HCT116 (cell line): ENCODE results near the gene SRSF3. TPM values are rescaled to one million over a fixed set of nuclear protein-coding genes. Genes with fewer than 3 reads are reported as not detected.

Experiments
- ATAC-seq: fragments of 200-7000 bp; cut with Tn5 transposase; 2 replicates; pipeline ENCODE4 v1.9.1; 2020; ENCODE audit warnings: mild to moderate bottlenecking, moderate library complexity
- BruUV-seq: library from RNA; stranded (reverse); fragments of 400-500 nt; replicated peaks from 2 replicates; lab custom pipeline; 2021; lab: Mats Ljungman, UMichigan
- CTCF ChIA-PET: fragments of 300-600 bp; sonication (Branson Sonifier 250); formaldehyde crosslinking; loops from one replicate; lab custom pipeline; 2021; ENCODE audit warnings: antibody characterized with exemption; lab: Charles Lee
- POLR2A ChIA-PET: fragments of 300-600, 350-600 bp; sonication (Branson Sonifier 250); formaldehyde crosslinking; loops from one replicate; lab custom pipeline; 2021; ENCODE audit warnings: antibody characterized with exemption; lab: Charles Lee
- RAD21 ChIA-PET, 2 experiments: fragments of 300-600 bp; sonication (Branson Sonifier 250); formaldehyde crosslinking; loops; one replicate each; lab custom pipeline; 2023; ENCODE audit warnings: low total read pairs in 2 of 2; ENCODE audit not compliant: uncharacterized antibody in 2 of 2, unreplicated experiment in 2 of 2, low non-redundant PET in 1 of 2; lab: Charles Lee
- DNase-seq: peaks from one replicate; pipeline ENCODE4 v3.0.0-alpha.2; 2010; ENCODE audit warnings: low read depth, low spot score
- H2AFZ ChIP-seq: fragments of 200-600 bp; shearing (Covaris generic), sonication (generic); 2 replicates; pipeline ENCODE4 v1.6.1; 2017; ENCODE audit warnings: low read depth, mixed run types, mixed read lengths, antibody characterized with exemption, low read length; ENCODE audit not compliant: poor library complexity, severe bottlenecking
- H3K27ac ChIP-seq: 2 replicates; pipeline ENCODE4 v1.5.1; 2012; ENCODE audit warnings: low read depth, low read length
- H3K27me3 ChIP-seq: fragments of 200-600 bp; sonication (generic); 2 replicates; pipeline ENCODE4 v1.6.1; 2016; ENCODE audit warnings: mixed run types, low read length, mixed read lengths; ENCODE audit not compliant: insufficient read depth
- H3K36me3 ChIP-seq, 2 experiments: fragments of 200-500 bp in 1 of 2; fragments of 200-600 bp in 1 of 2; sonication (Bioruptor generic) in 1 of 2; sonication (generic) in 1 of 2; 2 replicates each; pipeline versions ENCODE4 v1.5.1 to v1.6.1; 2014 to 2016; ENCODE audit warnings: low read length in 2 of 2, inconsistent platforms in 1 of 2, mixed read lengths in 1 of 2, mixed run types in 1 of 2; ENCODE audit not compliant: insufficient read depth in 2 of 2, control insufficient read depth in 1 of 2
- H3K4me1 ChIP-seq, 2 experiments: fragments of 200-600 bp in 1 of 2; sonication (generic) in 1 of 2; 2 replicates each; pipeline versions ENCODE4 v1.5.1 to v1.6.1; 2012 to 2017; ENCODE audit warnings: low read length in 2 of 2, inconsistent platforms in 1 of 2, mild to moderate bottlenecking in 1 of 2, mixed read lengths in 1 of 2, mixed run types in 1 of 2, moderate library complexity in 1 of 2; ENCODE audit not compliant: insufficient read depth in 2 of 2, control insufficient read depth in 1 of 2
- H3K4me2 ChIP-seq: fragments of 200-600 bp; sonication (generic); 2 replicates; pipeline ENCODE4 v1.6.1; 2017; ENCODE audit warnings: mixed run types, low read length, mixed read lengths
- H3K4me3 ChIP-seq, 2 experiments: fragments of 200-600 bp in 1 of 2; sonication (generic) in 1 of 2; replicated peaks in 1 of 2; 2 replicates each; pipeline ENCODE4 v1.5.1; 2011 to 2016; ENCODE audit warnings: low read length in 2 of 2, control low read depth in 1 of 2, low read depth in 1 of 2, mild to moderate bottlenecking in 1 of 2, mixed read lengths in 1 of 2, mixed run types in 1 of 2
- H3K79me2 ChIP-seq: fragments of 200-600 bp; sonication (generic); 2 replicates; pipeline ENCODE4 v1.6.1; 2017; ENCODE audit warnings: mild to moderate bottlenecking, mixed run types, low read length, moderate library complexity, mixed read lengths; ENCODE audit not compliant: insufficient read depth
- H3K9ac ChIP-seq: fragments of 200-600 bp; sonication (generic); 2 replicates; pipeline ENCODE4 v1.6.1; 2016; ENCODE audit warnings: low read length, mixed read lengths
- H3K9me2 ChIP-seq: fragments of 200-600 bp; sonication (generic), shearing (Covaris generic); 2 replicates; pipeline ENCODE4 v1.6.1; 2017; ENCODE audit warnings: mixed run types, mild to moderate bottlenecking, moderate library complexity; ENCODE audit not compliant: insufficient read depth
- H3K9me3 ChIP-seq, 2 experiments: fragments of 200-500 bp in 1 of 2; fragments of 200-600 bp in 1 of 2; sonication (Bioruptor generic) in 1 of 2; sonication (generic) in 1 of 2; 2 replicates each; pipeline ENCODE4 v1.6.1; 2014 to 2017; ENCODE audit warnings: low read length in 2 of 2, mixed read lengths in 2 of 2, inconsistent platforms in 1 of 2, low read depth in 1 of 2, mild to moderate bottlenecking in 1 of 2, mixed run types in 1 of 2, moderate library complexity in 1 of 2; ENCODE audit not compliant: control insufficient read depth in 1 of 2, insufficient read depth in 1 of 2
- H4K20me1 ChIP-seq: fragments of 200-600 bp; sonication (generic), shearing (Covaris generic); 2 replicates; pipeline ENCODE4 v1.6.1; 2017; ENCODE audit warnings: mixed run types, mild to moderate bottlenecking, moderate library complexity; ENCODE audit not compliant: insufficient read depth
- ATF3 ChIP-seq: IDR thresholded peaks from 2 replicates; pipeline ENCODE4 v1.6.1; 2012
- CTCF ChIP-seq, 3 experiments: fragments of 200-600 bp in 1 of 3; sonication (generic) in 1 of 3; IDR thresholded peaks in 2 of 3; conservative IDR thresholded peaks in 1 of 3; 2 replicates each; pipeline ENCODE4 v1.5.1; 2012 to 2017; ENCODE audit warnings: low read depth in 2 of 3, low read length in 2 of 3, antibody characterized with exemption in 1 of 3, borderline replicate concordance in 1 of 3, control low read depth in 1 of 3, mild to moderate bottlenecking in 1 of 3, mixed read lengths in 1 of 3, mixed run types in 1 of 3, moderate library complexity in 1 of 3; ENCODE audit not compliant: insufficient read depth in 1 of 3
- EZH2phosphoT487 ChIP-seq: fragments of 200-600 bp; IDR thresholded peaks from 2 replicates; pipeline ENCODE4 v1.6.1; 2018; ENCODE audit warnings: antibody characterized with exemption, borderline replicate concordance
- FOSL1 ChIP-seq: IDR thresholded peaks from 2 replicates; pipeline ENCODE4 v1.6.1; 2012; ENCODE audit warnings: low read depth
- MAX ChIP-seq: IDR thresholded peaks from 2 replicates; pipeline ENCODE4 v1.6.1; 2012
- POLR2A ChIP-seq: IDR thresholded peaks from 2 replicates; pipeline ENCODE4 v1.7.0; 2011; ENCODE audit warnings: borderline replicate concordance; ENCODE audit not compliant: insufficient read depth, insufficient read length; ENCODE audit errors: extremely low read depth
- POLR2AphosphoS5 ChIP-seq: IDR thresholded peaks from 2 replicates; pipeline ENCODE4 v1.6.1; 2011; ENCODE audit warnings: mild to moderate bottlenecking, low read depth, low read length, moderate library complexity
- REST ChIP-seq: IDR thresholded peaks from 2 replicates; pipeline ENCODE4 v1.6.1; 2012; ENCODE audit warnings: low read depth
- SIN3A ChIP-seq: IDR thresholded peaks from 2 replicates; pipeline ENCODE4 v1.6.1; 2012; ENCODE audit warnings: low read depth
- SP1 ChIP-seq: IDR thresholded peaks from 2 replicates; pipeline ENCODE4 v1.6.1; 2012; ENCODE audit warnings: low read depth
- TCF7L2 ChIP-seq: IDR thresholded peaks from 2 replicates; pipeline ENCODE4 v1.7.0; 2011; ENCODE audit warnings: borderline replicate concordance, inconsistent platforms; ENCODE audit not compliant: insufficient read depth, insufficient read length; ENCODE audit errors: extremely low read depth
- ZFX ChIP-seq: fragments of 450-650 bp; IDR thresholded peaks from 2 replicates; pipeline ENCODE4 v1.6.1; 2017
- ZNF274 ChIP-seq: fragments of 200-500 bp; sonication (Bioruptor generic); IDR thresholded peaks from 2 replicates; pipeline ENCODE4 v1.6.1; 2014; ENCODE audit warnings: mild to moderate bottlenecking, low read depth, low read length, inconsistent platforms
- intact Hi-C: fragments of 100-400 bp; cut with micrococcal nuclease; formaldehyde crosslinking; loops from 2 replicates; pipeline ENCODE4 v1.10.0; 2022
- total RNA-seq: library from RNA; stranded (reverse); gene quantifications from one replicate; pipeline ENCODE4 v1.2.1, GENCODE V29; 2021; ENCODE audit not compliant: unreplicated experiment

The SRSF3 gene
- total RNA-seq, 1 experiment from 2014 or later, result 362 TPM

GRCh38 chr6:36563928-36564284 is 30.3 kb upstream of the SRSF3 start (continued):
- TF ChIP-seq ATF3, result no peak

GRCh38 chr6:36566418-36566905 is 27.7 kb upstream of the SRSF3 start:
- POLR2A ChIA-PET, result no interaction called here
- DNase-seq (no peak), ATAC-seq (no peak)
- no peak overlapping the region for H3K4me3 ChIP-seq
- no peaks in the 10 kb centered on the region for H3K9me2 ChIP-seq
- CTCF ChIA-PET, result interaction anchor here (0.6 kb wide), 1 partner anchor 11 kb away, joined by 3 read pairs; no protein-coding TSS in a partner anchor
- no peaks in the 10 kb centered on the region for H4K20me1 ChIP-seq
- H3K27ac ChIP-seq, result no peak overlapping the region
- no peaks in the 10 kb centered on the region for H3K27me3 ChIP-seq
- peak overlapping the region; percentile 92 for H2AFZ ChIP-seq
- H3K79me2 ChIP-seq, result no peaks in the 10 kb centered on the region
- H3K36me3 ChIP-seq, result no peaks in the 10 kb centered on the region
- H3K4me1 ChIP-seq, result peaks cover 0 to 10% of the 10 kb centered on the region in 2 experiments; a peak in 3 of 4 replicates
- TF ChIP-seq TCF7L2 (no peak), FOSL1 (no peak), MAX (no peak), SP1 (no peak), ZNF274 (no peak)
- no peak overlapping the region for H3K9ac ChIP-seq
- intact Hi-C loops, result no loop called here
- no peaks in the 10 kb centered on the region for H3K9me3 ChIP-seq
- BruUV-seq, result no TSS peak
- H3K4me2 ChIP-seq, result no peak overlapping the region
- RAD21 ChIA-PET, result no interaction called here

GRCh38 chr6:36570264-36570663 is 23.9 kb upstream of the SRSF3 start:
- BruUV-seq, result no TSS peak
- Histone ChIP-seq H3K27me3 (no peaks in the 10 kb centered on the region), H3K9ac (no peak overlapping the region), H3K36me3 (no peaks in the 10 kb centered on the region), H3K4me2 (no peak overlapping the region), H3K4me1 (peaks cover 0 to 15% of the 10 kb centered on the region in 2 experiments; a peak in 3 of 4 replicates), H2AFZ (no peak overlapping the region), H3K27ac (no peak overlapping the region), H3K9me2 (no peaks in the 10 kb centered on the region), H4K20me1 (no peaks in the 10 kb centered on the region), H3K4me3 (no peak overlapping the region)
- CTCF ChIA-PET, result no interaction called here
- intact Hi-C loops, result no loop called here
- ATAC-seq (no peak), DNase-seq (no peak)
- no peak for TF ChIP-seq EZH2phosphoT487
- TF ChIP-seq ZNF274, result no peak
- no peak for TF ChIP-seq REST
- TF ChIP-seq CTCF (IDR thresholded peaks at IDR 0.05 in 2 of 3, conservative IDR thresholded peaks at IDR 0.05 in 1 of 3; ENCODE audit: borderline replicate concordance in 1 of 3, insufficient read depth in 1 of 3, low read depth in 2 of 3, low read length in 2 of 3), result no peak
- no peak for TF ChIP-seq MAX
- TF ChIP-seq SIN3A, result no peak
- TF ChIP-seq POLR2A, result no peak
- no peak for TF ChIP-seq ZFX
- TF ChIP-seq POLR2AphosphoS5, result no peak
- TF ChIP-seq, all 23 proteins: peak for 0
- Histone ChIP-seq H3K79me2 (no peaks in the 10 kb centered on the region), H3K9me3 (no peaks in the 10 kb centered on the region)
- POLR2A ChIA-PET, result no interaction called here
- RAD21 ChIA-PET, result no interaction called here
